Neural cell (in vitro differentiated cells): ENCODE data around the gene TRIM47. TPM values are rescaled to one million over a fixed set of nuclear protein-coding genes. Genes with fewer than 3 reads are reported as not detected.
"Not testable (repeated sequence)": the region's sequence is repeated elsewhere in the genome, so short reads cannot be mapped to it uniquely, and the experiment has no call there.

Source experiments
- H2AFZ ChIP-seq: fragments of 200-600, 300-800 bp; sonication (generic), shearing (Covaris generic); 2 replicates; pipeline ENCODE4 v1.6.0; 2014; ENCODE audit warnings: low read depth, mild to moderate bottlenecking, antibody characterized with exemption, low read length, moderate library complexity
- H3F3A ChIP-seq: fragments of 200-600 bp; shearing (Covaris generic); 2 replicates; pipeline ENCODE4 v1.6.1; 2016; ENCODE audit warnings: mild to moderate bottlenecking, moderate library complexity, mixed read lengths, antibody characterized with exemption, low read length; ENCODE audit not compliant: insufficient read depth, poor library complexity, severe bottlenecking
- H3K27ac ChIP-seq: fragments of 200-600, 300-800 bp; sonication (generic), shearing (Covaris generic); 2 replicates; pipeline ENCODE4 v1.5.1; 2014; ENCODE audit warnings: mild to moderate bottlenecking, low read length, moderate library complexity
- H3K27me3 ChIP-seq: fragments of 300-800, 200-600 bp; sonication (generic), shearing (Covaris generic); 2 replicates; pipeline ENCODE4 v1.6.0; 2014; ENCODE audit warnings: mild to moderate bottlenecking, low read depth, low read length, moderate library complexity; ENCODE audit not compliant: insufficient read depth
- H3K36me3 ChIP-seq: fragments of 300-800, 200-600 bp; sonication (generic), shearing (Covaris generic); 2 replicates; pipeline ENCODE4 v1.5.1; 2014; ENCODE audit warnings: mild to moderate bottlenecking, antibody characterized with exemption, low read length, moderate library complexity; ENCODE audit not compliant: insufficient read depth
- H3K4me2 ChIP-seq: fragments of 300-800, 200-600 bp; sonication (generic), shearing (Covaris generic); 2 replicates; pipeline ENCODE4 v1.6.0; 2014; ENCODE audit warnings: mild to moderate bottlenecking, low read length
- H3K4me3 ChIP-seq: fragments of 300-800, 200-600 bp; sonication (generic), shearing (Covaris generic); 2 replicates; pipeline ENCODE4 v1.5.1; 2014; ENCODE audit warnings: mild to moderate bottlenecking, low read length, moderate library complexity
- H3K79me2 ChIP-seq: fragments of 200-600 bp; shearing (Covaris generic); replicated peaks from 2 replicates; pipeline ENCODE4 v1.6.0; 2014; ENCODE audit warnings: mild to moderate bottlenecking, low read length, moderate library complexity; ENCODE audit not compliant: insufficient read depth
- H3K9ac ChIP-seq: fragments of 300-800, 200-600 bp; sonication (generic), shearing (Covaris generic); 2 replicates; pipeline ENCODE4 v1.6.1; 2016; ENCODE audit warnings: mild to moderate bottlenecking, low read length, mixed read lengths
- H3K9me2 ChIP-seq: fragments of 200-600 bp; shearing (Covaris generic); 2 replicates; pipeline ENCODE4 v1.6.1; 2016; ENCODE audit warnings: mild to moderate bottlenecking, low read length, mixed read lengths; ENCODE audit not compliant: insufficient read depth
- H3K9me3 ChIP-seq: fragments of 200-600, 300-800 bp; sonication (generic), shearing (Covaris generic); 2 replicates; pipeline ENCODE4 v1.6.1; 2016; ENCODE audit warnings: mild to moderate bottlenecking, mixed run types, low read length, moderate library complexity, mixed read lengths
- H4K20me1 ChIP-seq: fragments of 200-600 bp; shearing (Covaris generic); 2 replicates; pipeline ENCODE4 v1.6.1; 2016; ENCODE audit warnings: mild to moderate bottlenecking, mixed run types; ENCODE audit not compliant: insufficient read depth
- EP300 ChIP-seq: fragments of 450-650 bp; conservative IDR thresholded peaks from 2 replicates; pipeline ENCODE4 v1.6.1; 2014; ENCODE audit warnings: antibody characterized with exemption, mild to moderate bottlenecking, moderate library complexity; ENCODE audit not compliant: poor library complexity, severe bottlenecking
- EZH2 ChIP-seq: fragments of 200-600, 300-800 bp; shearing (Covaris generic), sonication (generic); IDR thresholded peaks from 2 replicates; pipeline ENCODE4 v1.6.1; 2014; ENCODE audit warnings: antibody characterized with exemption, low read length, borderline replicate concordance, mild to moderate bottlenecking; ENCODE audit not compliant: insufficient read depth, poor library complexity, severe bottlenecking
- MXI1 ChIP-seq: fragments of 450-650 bp; conservative IDR thresholded peaks from 2 replicates; pipeline ENCODE4 v1.6.1; 2014; ENCODE audit warnings: antibody characterized with exemption, mild to moderate bottlenecking; ENCODE audit not compliant: poor library complexity, severe bottlenecking
- POLR2AphosphoS5 ChIP-seq: IDR thresholded peaks from 2 replicates; pipeline ENCODE4 v1.6.1; 2012
- RAD21 ChIP-seq: fragments of 450-650 bp; conservative IDR thresholded peaks from 2 replicates; pipeline ENCODE4 v1.6.1; 2014; ENCODE audit warnings: antibody characterized with exemption, mild to moderate bottlenecking, moderate library complexity
- SMC3 ChIP-seq: fragments of 450-650 bp; conservative IDR thresholded peaks from 2 replicates; pipeline ENCODE4 v1.6.1; 2014; ENCODE audit warnings: antibody characterized with exemption, mild to moderate bottlenecking, moderate library complexity; ENCODE audit not compliant: poor library complexity
- TAF1 ChIP-seq: IDR thresholded peaks from 2 replicates; pipeline ENCODE4 v1.6.1; 2012; ENCODE audit warnings: low read depth
- polyA plus RNA-seq: library from polyadenylated mRNA; depleted of rRNA; stranded (reverse); fragments of >200 nt; gene quantifications from 2 replicates; pipeline ENCODE4 v1.2.3, GENCODE V29; 2014
- TF ChIP-seq, protein P1 (sequence below): fragments of 450-650 bp; IDR thresholded peaks from 2 replicates; pipeline ENCODE4 v1.5.1; 2014; ENCODE audit warnings: antibody characterized with exemption, mild to moderate bottlenecking, moderate library complexity; ENCODE audit not compliant: poor library complexity, severe bottlenecking
- TF ChIP-seq, protein P2 (sequence below): IDR thresholded peaks from 2 replicates; pipeline ENCODE4 v1.6.1; 2012; ENCODE audit warnings: borderline replicate concordance

TRIM47 gene
- polyA plus RNA-seq, 1 donor from 2014 or later, result 0.67 TPM

DNA sequence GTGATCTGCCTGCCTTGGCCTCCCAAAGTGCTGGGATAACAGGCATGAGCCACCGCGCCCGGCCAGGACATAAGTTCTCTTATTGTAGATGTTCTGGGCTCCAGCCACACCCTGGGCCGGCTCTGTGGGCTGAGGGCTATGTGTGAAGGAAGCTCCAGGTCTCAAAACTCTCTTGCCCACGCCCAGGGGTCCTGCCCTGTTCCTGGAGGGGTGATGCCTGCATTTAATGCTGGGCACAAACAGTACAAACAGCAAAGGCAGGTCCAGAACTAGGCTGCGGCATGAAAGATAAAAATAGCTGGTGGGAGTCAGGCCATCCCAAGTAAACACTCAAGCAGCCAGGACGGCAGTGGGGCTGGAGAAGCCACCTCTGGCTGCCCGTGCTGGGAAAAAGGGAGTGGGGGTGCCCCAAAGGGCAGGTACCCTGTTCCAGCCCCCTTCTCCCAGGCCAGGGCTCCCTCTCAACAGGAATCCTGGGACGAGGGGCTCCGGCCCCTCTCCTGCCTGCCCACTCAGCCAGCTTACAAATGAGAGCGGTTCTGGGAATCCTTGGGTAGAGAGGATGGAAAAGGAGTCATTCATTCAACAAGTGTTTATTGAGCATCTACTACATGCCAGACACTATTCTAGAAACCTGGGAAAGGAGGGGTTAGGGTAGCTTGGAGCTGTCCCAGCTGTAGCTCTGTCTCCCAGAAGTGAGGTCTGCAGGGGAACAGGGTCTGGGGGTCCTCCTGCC is 4.6 kb downstream of the TRIM47 start:
- Histone ChIP-seq H4K20me1 (no peaks in the 10 kb centered on the region), H3K9me2 (no peaks in the 10 kb centered on the region), H3K27ac (no peak overlapping the region), H3K36me3 (no peaks in the 10 kb centered on the region), H3K9ac (no peak overlapping the region), H3F3A (no peaks in the 10 kb centered on the region), H3K4me2 (no peak overlapping the region), H3K27me3 (peaks cover 32% of the 10 kb centered on the region), H3K9me3 (no peaks in the 10 kb centered on the region), H2AFZ (no peak overlapping the region), H3K4me3 (no peak overlapping the region), H3K79me2 (no peaks in the 10 kb centered on the region)
- TF ChIP-seq RAD21, result no peak
- no peak for TF ChIP-seq SMC3
- TF ChIP-seq POLR2AphosphoS5, result no peak
- TF ChIP-seq EZH2, result no peak
- no peak for TF ChIP-seq EP300
- TF ChIP-seq, protein P1, sequence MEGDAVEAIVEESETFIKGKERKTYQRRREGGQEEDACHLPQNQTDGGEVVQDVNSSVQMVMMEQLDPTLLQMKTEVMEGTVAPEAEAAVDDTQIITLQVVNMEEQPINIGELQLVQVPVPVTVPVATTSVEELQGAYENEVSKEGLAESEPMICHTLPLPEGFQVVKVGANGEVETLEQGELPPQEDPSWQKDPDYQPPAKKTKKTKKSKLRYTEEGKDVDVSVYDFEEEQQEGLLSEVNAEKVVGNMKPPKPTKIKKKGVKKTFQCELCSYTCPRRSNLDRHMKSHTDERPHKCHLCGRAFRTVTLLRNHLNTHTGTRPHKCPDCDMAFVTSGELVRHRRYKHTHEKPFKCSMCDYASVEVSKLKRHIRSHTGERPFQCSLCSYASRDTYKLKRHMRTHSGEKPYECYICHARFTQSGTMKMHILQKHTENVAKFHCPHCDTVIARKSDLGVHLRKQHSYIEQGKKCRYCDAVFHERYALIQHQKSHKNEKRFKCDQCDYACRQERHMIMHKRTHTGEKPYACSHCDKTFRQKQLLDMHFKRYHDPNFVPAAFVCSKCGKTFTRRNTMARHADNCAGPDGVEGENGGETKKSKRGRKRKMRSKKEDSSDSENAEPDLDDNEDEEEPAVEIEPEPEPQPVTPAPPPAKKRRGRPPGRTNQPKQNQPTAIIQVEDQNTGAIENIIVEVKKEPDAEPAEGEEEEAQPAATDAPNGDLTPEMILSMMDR, result no peak
- TF ChIP-seq TAF1, result no peak
- no peak for TF ChIP-seq MXI1
- TF ChIP-seq, protein P2, sequence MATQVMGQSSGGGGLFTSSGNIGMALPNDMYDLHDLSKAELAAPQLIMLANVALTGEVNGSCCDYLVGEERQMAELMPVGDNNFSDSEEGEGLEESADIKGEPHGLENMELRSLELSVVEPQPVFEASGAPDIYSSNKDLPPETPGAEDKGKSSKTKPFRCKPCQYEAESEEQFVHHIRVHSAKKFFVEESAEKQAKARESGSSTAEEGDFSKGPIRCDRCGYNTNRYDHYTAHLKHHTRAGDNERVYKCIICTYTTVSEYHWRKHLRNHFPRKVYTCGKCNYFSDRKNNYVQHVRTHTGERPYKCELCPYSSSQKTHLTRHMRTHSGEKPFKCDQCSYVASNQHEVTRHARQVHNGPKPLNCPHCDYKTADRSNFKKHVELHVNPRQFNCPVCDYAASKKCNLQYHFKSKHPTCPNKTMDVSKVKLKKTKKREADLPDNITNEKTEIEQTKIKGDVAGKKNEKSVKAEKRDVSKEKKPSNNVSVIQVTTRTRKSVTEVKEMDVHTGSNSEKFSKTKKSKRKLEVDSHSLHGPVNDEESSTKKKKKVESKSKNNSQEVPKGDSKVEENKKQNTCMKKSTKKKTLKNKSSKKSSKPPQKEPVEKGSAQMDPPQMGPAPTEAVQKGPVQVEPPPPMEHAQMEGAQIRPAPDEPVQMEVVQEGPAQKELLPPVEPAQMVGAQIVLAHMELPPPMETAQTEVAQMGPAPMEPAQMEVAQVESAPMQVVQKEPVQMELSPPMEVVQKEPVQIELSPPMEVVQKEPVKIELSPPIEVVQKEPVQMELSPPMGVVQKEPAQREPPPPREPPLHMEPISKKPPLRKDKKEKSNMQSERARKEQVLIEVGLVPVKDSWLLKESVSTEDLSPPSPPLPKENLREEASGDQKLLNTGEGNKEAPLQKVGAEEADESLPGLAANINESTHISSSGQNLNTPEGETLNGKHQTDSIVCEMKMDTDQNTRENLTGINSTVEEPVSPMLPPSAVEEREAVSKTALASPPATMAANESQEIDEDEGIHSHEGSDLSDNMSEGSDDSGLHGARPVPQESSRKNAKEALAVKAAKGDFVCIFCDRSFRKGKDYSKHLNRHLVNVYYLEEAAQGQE, result no peak

DNA sequence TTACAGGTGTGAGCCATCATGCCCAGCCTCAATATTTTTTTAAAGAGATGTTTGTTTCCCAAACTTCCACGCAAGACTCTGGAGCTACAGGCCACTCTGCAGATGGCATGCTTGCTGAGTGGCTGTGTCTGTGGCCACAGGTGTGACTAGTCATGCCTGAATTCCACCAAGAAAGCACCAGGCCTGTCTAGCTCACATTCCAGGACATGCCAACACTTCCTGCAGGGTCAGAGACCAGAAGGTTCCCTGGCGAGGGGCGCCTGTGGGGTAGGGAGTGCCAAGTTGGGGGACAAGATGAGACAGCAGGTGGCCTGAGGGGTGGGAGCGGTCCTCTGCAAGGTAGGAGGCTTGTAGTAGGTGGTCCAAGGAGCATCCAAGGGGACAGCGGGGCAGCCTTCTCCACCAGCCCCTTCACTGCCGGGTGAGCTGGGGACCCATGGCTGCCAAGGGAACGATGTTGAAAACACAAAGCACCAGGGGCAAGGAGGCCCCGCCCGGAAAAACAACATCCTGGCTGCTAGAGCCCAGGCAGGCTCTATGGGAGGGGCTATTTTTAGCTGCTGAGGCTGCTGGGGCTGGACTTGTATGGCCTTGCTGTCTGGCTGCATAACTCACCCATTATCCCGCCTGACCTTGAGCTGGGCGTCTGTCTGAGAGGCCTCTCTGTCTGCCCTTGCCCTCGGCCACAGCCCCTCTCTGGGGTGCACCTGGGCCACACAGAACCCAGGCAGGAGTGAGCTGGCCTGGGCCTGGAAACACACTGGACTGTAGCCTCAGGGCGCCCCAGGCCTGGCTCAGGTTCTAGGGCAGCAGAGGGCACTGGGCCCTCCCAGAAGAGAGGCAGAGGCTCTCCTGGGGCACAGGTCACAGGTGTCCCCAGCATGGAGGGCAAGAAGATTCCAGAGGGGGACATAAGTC is 5.7 kb downstream of the TRIM47 start:
- no peak overlapping the region for H2AFZ ChIP-seq
- H3K27me3 ChIP-seq, result peaks cover 23% of the 10 kb centered on the region
- TF ChIP-seq EZH2 (no peak), SMC3 (no peak), POLR2AphosphoS5 (no peak), TAF1 (no peak), EP300 (no peak), MXI1 (no peak)
- TF ChIP-seq, protein P2, result no peak
- TF ChIP-seq, protein P1, result no peak
- H3K9me3 ChIP-seq, result no peaks in the 10 kb centered on the region
- no peaks in the 10 kb centered on the region for H3K9me2 ChIP-seq
- no peaks in the 10 kb centered on the region for H4K20me1 ChIP-seq
- H3K79me2 ChIP-seq, result no peaks in the 10 kb centered on the region
- H3K4me2 ChIP-seq, result no peak overlapping the region
- H3K9ac ChIP-seq, result no peak overlapping the region
- no peak overlapping the region for H3K27ac ChIP-seq
- H3K36me3 ChIP-seq, result no peaks in the 10 kb centered on the region
- no peaks in the 10 kb centered on the region for H3F3A ChIP-seq
- no peak overlapping the region for H3K4me3 ChIP-seq

DNA sequence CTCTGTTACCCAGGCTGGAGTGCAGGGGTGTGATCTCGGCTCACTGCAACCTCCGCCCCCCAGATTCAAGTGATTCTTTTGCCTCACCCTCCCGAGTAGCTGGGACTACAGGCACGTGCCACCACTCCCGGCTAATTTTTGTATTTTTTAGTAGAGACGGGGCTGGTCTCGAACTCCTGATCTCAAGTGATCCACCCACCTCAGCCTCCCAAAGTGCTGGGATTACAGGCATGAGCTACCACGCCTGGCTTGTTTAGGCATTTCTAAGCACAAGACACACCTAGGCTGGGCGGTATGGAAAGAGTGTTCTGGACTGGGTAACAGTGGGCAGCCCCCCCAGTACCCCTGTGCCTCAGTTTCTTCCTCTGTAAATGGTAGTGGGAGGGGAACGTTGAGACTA is 8.2 kb downstream of the TRIM47 start:
- not testable (repeated sequence) for H3K36me3 ChIP-seq, H2AFZ ChIP-seq, H3K9ac ChIP-seq, H3K27ac ChIP-seq, H3K27me3 ChIP-seq, H3K9me3 ChIP-seq, H4K20me1 ChIP-seq, H3K4me2 ChIP-seq, H3K4me3 ChIP-seq, H3F3A ChIP-seq, H3K9me2 ChIP-seq, H3K79me2 ChIP-seq
